IMR-90 (cell line): ENCODE data around the gene ZMIZ1. TPM values are rescaled to one million over a fixed set of nuclear protein-coding genes. Genes with fewer than 3 reads are reported as not detected.

Experiments
- ATAC-seq: fragments of 200-7000 bp; cut with Tn5 transposase; 2 replicates; pipeline ENCODE4 v1.9.1; 2020; ENCODE audit warnings: low read depth, mild to moderate bottlenecking, moderate library complexity
- BruUV-seq: library from RNA; stranded (reverse); fragments of 400-500 nt; replicated peaks from 2 replicates; lab custom pipeline; 2021; lab: Mats Ljungman, UMichigan
- CTCF ChIA-PET: fragments of 300-600 bp; formaldehyde crosslinking; extraction: SDS; loops from one replicate; lab custom pipeline; 2021; ENCODE audit warnings: antibody characterized with exemption; lab: Yijun Ruan, JAX
- POLR2A ChIA-PET: fragments of 300-600 bp; sonication (Branson Sonifier 250); formaldehyde crosslinking; loops from one replicate; lab custom pipeline; 2022; ENCODE audit warnings: antibody characterized with exemption; ENCODE audit not compliant: unreplicated experiment; lab: Charles Lee
- DNase-seq: peaks from one replicate; pipeline ENCODE4 v3.0.0; 2013
- H2AFZ ChIP-seq: replicated peaks from 2 replicates; pipeline ENCODE3; 2013; ENCODE audit warnings: low read length, mild to moderate bottlenecking; ENCODE audit not compliant: poor library complexity
- H2AK5ac ChIP-seq: 2 replicates; pipeline ENCODE4 v1.6.1; 2013; ENCODE audit warnings: low read depth, low read length, inconsistent platforms
- H2AK9ac ChIP-seq: replicated peaks from 2 replicates; pipeline ENCODE3; 2013; ENCODE audit warnings: mild to moderate bottlenecking, low read depth, low read length, moderate library complexity; ENCODE audit not compliant: poor library complexity
- H2BK120ac ChIP-seq: 2 replicates; pipeline ENCODE4 v1.6.1; 2013; ENCODE audit warnings: low read depth, low read length, inconsistent platforms
- H2BK15ac ChIP-seq: 3 replicates; pipeline ENCODE4 v1.6.1; 2013; ENCODE audit warnings: low read depth, low read length, inconsistent platforms
- H2BK20ac ChIP-seq: 2 replicates; pipeline ENCODE4 v1.6.1; 2013; ENCODE audit warnings: low read depth, mild to moderate bottlenecking, inconsistent platforms, low read length, moderate library complexity
- H2BK5ac ChIP-seq: 2 replicates; pipeline ENCODE4 v1.6.1; 2013; ENCODE audit warnings: mild to moderate bottlenecking, low read depth, low read length, inconsistent platforms; ENCODE audit not compliant: poor library complexity, severe bottlenecking
- H3K14ac ChIP-seq: replicated peaks from 2 replicates; pipeline ENCODE4 v1.6.1; 2013; ENCODE audit warnings: low read depth, low read length, inconsistent platforms
- H3K18ac ChIP-seq: 2 replicates; pipeline ENCODE4 v1.6.1; 2013; ENCODE audit warnings: low read depth, low read length, control low read depth
- H3K23ac ChIP-seq: 2 replicates; pipeline ENCODE4 v1.6.1; 2013; ENCODE audit warnings: low read depth, low read length, inconsistent platforms
- H3K27ac ChIP-seq: 2 replicates; pipeline ENCODE4 v1.5.1; 2013; ENCODE audit warnings: mild to moderate bottlenecking, control low read depth, low read length; ENCODE audit not compliant: insufficient read depth
- H3K27me3 ChIP-seq: 2 replicates; pipeline ENCODE4 v1.6.1; 2013; ENCODE audit warnings: low read length; ENCODE audit not compliant: control insufficient read depth, insufficient read depth
- H3K36me3 ChIP-seq: 2 replicates; pipeline ENCODE4 v1.6.1; 2013; ENCODE audit warnings: low read length, mixed read lengths; ENCODE audit not compliant: control insufficient read depth, insufficient read depth
- H3K4ac ChIP-seq: 2 replicates; pipeline ENCODE4 v1.6.1; 2013; ENCODE audit warnings: low read depth, low read length, inconsistent platforms
- H3K4me1 ChIP-seq: 2 replicates; pipeline ENCODE4 v1.6.1; 2013; ENCODE audit warnings: low read length, mixed read lengths; ENCODE audit not compliant: control insufficient read depth, insufficient read depth
- H3K4me2 ChIP-seq: 2 replicates; pipeline ENCODE4 v1.6.1; 2013; ENCODE audit warnings: low read depth, mild to moderate bottlenecking, control low read depth, low read length, moderate library complexity
- H3K4me3 ChIP-seq: 2 replicates; pipeline ENCODE4 v1.5.1; 2013; ENCODE audit warnings: low read depth, mild to moderate bottlenecking, control low read depth, low read length, moderate library complexity; ENCODE audit not compliant: insufficient read depth
- H3K56ac ChIP-seq: 2 replicates; pipeline ENCODE4 v1.6.1; 2013; ENCODE audit warnings: low read length, inconsistent platforms; ENCODE audit not compliant: insufficient read depth; ENCODE audit errors: extremely low read depth
- H3K79me1 ChIP-seq, 2 experiments: 2 replicates each; pipeline ENCODE4 v1.6.1; 2013; ENCODE audit warnings: low read length in 2 of 2, inconsistent platforms in 1 of 2, low read depth in 1 of 2
- H3K9ac ChIP-seq: 2 replicates; pipeline ENCODE4 v1.6.1; 2013; ENCODE audit warnings: low read depth, low read length, control low read depth
- H3K9me1 ChIP-seq: 2 replicates; pipeline ENCODE4 v1.6.1; 2013; ENCODE audit warnings: low read length, inconsistent platforms; ENCODE audit not compliant: insufficient read depth
- H3K9me3 ChIP-seq: 2 replicates; pipeline ENCODE4 v1.6.1; 2013; ENCODE audit warnings: low read length; ENCODE audit not compliant: control insufficient read depth, insufficient read depth
- H4K20me1 ChIP-seq: 2 replicates; pipeline ENCODE4 v1.6.1; 2013; ENCODE audit warnings: low read length, inconsistent platforms; ENCODE audit not compliant: insufficient read depth
- H4K5ac ChIP-seq: 2 replicates; pipeline ENCODE4 v1.6.1; 2013; ENCODE audit warnings: mild to moderate bottlenecking, low read depth, low read length, control low read depth
- H4K8ac ChIP-seq, 2 experiments: 2 replicates each; pipeline ENCODE4 v1.6.1; 2013; ENCODE audit warnings: low read depth in 2 of 2, low read length in 2 of 2, control low read depth in 1 of 2, inconsistent platforms in 1 of 2
- H4K91ac ChIP-seq: 2 replicates; pipeline ENCODE4 v1.6.1; 2013; ENCODE audit warnings: low read depth, low read length, inconsistent platforms; ENCODE audit not compliant: insufficient read depth
- BHLHE40 ChIP-seq: fragments of 150-350 bp; IDR thresholded peaks from 2 replicates; pipeline ENCODE4 v1.6.1; 2016; ENCODE audit warnings: mild to moderate bottlenecking, low read depth, low read length
- NFE2L2 ChIP-seq: fragments of 150-350 bp; IDR thresholded peaks from 2 replicates; pipeline ENCODE4 v1.6.1; 2016; ENCODE audit warnings: low read depth, mild to moderate bottlenecking, low read length
- POLR2A ChIP-seq: IDR thresholded peaks from 2 replicates; pipeline ENCODE4 v1.6.1; 2012; ENCODE audit warnings: mild to moderate bottlenecking, low read depth, low read length
- SMC3 ChIP-seq: fragments of 150-350 bp; IDR thresholded peaks from 2 replicates; pipeline ENCODE4 v1.6.1; 2016; ENCODE audit warnings: low read depth, mild to moderate bottlenecking, antibody characterized with exemption, low read length, moderate library complexity
- USF2 ChIP-seq: fragments of 150-350 bp; IDR thresholded peaks from 2 replicates; pipeline ENCODE4 v1.6.1; 2017; ENCODE audit warnings: mild to moderate bottlenecking, antibody characterized with exemption, low read length, low read depth
- WGBS, 2 experiments: methylation state at CpG; one replicate each; pipeline versions ENCODE4 v1.1.5 to v1.1.7; 2013; ENCODE audit warnings: missing lambda C conversion rate in 2 of 2; ENCODE audit not compliant: insufficient read length in 1 of 2; ENCODE audit errors: extremely low coverage in 2 of 2; 5-methylcytosine and 5-hydroxymethylcytosine counted together
- dilution Hi-C: fragments of 300-500 bp; cut with HindIII; formaldehyde crosslinking; loops from one replicate; pipeline ENCODE4 v1.14.3; 2018; ENCODE audit warnings: low sequenced_read_pairs; ENCODE audit not compliant: unreplicated experiment
- in situ Hi-C: fragments of 300-500 bp; cut with MboI; formaldehyde crosslinking; loops from 3 replicates; pipeline ENCODE4 v1.14.3; 2019; ENCODE audit warnings: low sequenced_read_pairs, inconsistent platforms, mixed read lengths
- intact Hi-C: fragments of 100-400 bp; cut with micrococcal nuclease; formaldehyde crosslinking; loops from 2 replicates; pipeline ENCODE4 v1.10.0; 2022
- polyA plus RNA-seq, 3 experiments: library from polyadenylated mRNA; depleted of rRNA; stranded (reverse); fragments of >200 nt; gene quantifications; 2 replicates each; pipeline ENCODE4 v1.2.3, GENCODE V29; 2012; ENCODE audit warnings: low replicate concordance in 1 of 3
- total RNA-seq: library from RNA; depleted of rRNA; stranded (reverse); fragments of >200 nt; gene quantifications from 2 replicates; pipeline ENCODE4 v1.2.3, GENCODE V29; 2012
- TF ChIP-seq, protein P1 (sequence below): conservative IDR thresholded peaks from 2 replicates; pipeline ENCODE4 v1.5.1; 2012; ENCODE audit warnings: mild to moderate bottlenecking, low read depth, low read length, improper control_type of control experiment

Gene ZMIZ1
- total and polyA plus RNA-seq, 2 of the 4 experiments (the other 2 are of a cell fraction) = 6.6 to 48.7 TPM

- no peak for TF ChIP-seq USF2
These were observed 2.0 kb downstream of the ZMIZ1 start (continued) for GRCh38 chr10:79070606-79071395.

- peak overlapping the region; percentile 1; the same call in 1 of the 2 replicates for H2BK20ac ChIP-seq
- no peaks in the 10 kb centered on the region for H3K27me3 ChIP-seq
- peak overlapping the region; percentile 74 for H2AK9ac ChIP-seq
- ChIA-PET CTCF (interaction anchor here (1.6 kb wide), 1 partner anchor 124 kb away, joined by 4 read pairs; no protein-coding TSS in a partner anchor), POLR2A (interaction anchor here (0.6 to 0.7 kb wide), 2 partner anchors 68 to 1018 kb away, joined by 3 read pairs; no protein-coding TSS in a partner anchor)
- WGBS, 2 experiments = 0% methylated on average over 1 of the region's 18 CpGs; no CpG with 5 or more reads in 1 of the 2 experiments
- no TSS peak for BruUV-seq
- no peaks in the 10 kb centered on the region for H3K9me3 ChIP-seq
- TF ChIP-seq NFE2L2 = no peak
- no peak for TF ChIP-seq BHLHE40
- TF ChIP-seq SMC3 = no peak
- TF ChIP-seq POLR2A = no peak; the same call in 1 of the 2 replicates
- TF ChIP-seq, protein P1, sequence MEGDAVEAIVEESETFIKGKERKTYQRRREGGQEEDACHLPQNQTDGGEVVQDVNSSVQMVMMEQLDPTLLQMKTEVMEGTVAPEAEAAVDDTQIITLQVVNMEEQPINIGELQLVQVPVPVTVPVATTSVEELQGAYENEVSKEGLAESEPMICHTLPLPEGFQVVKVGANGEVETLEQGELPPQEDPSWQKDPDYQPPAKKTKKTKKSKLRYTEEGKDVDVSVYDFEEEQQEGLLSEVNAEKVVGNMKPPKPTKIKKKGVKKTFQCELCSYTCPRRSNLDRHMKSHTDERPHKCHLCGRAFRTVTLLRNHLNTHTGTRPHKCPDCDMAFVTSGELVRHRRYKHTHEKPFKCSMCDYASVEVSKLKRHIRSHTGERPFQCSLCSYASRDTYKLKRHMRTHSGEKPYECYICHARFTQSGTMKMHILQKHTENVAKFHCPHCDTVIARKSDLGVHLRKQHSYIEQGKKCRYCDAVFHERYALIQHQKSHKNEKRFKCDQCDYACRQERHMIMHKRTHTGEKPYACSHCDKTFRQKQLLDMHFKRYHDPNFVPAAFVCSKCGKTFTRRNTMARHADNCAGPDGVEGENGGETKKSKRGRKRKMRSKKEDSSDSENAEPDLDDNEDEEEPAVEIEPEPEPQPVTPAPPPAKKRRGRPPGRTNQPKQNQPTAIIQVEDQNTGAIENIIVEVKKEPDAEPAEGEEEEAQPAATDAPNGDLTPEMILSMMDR = no peak
- no peaks in the 10 kb centered on the region for H3K36me3 ChIP-seq
- H2AFZ ChIP-seq = peak overlapping the region; percentile 38
- H4K5ac ChIP-seq = no peak overlapping the region; the same call in 1 of the 2 replicates
- peak overlapping the region; percentile 99 for H3K4me3 ChIP-seq
- H3K9me1 ChIP-seq = peaks cover 36% of the 10 kb centered on the region
- H3K4me2 ChIP-seq = peak overlapping the region; percentile 73
- in situ Hi-C loops = loop anchor here (5.0 to 10.0 kb wide), 2 partner anchors 66 to 1027 kb away; no protein-coding TSS in a partner anchor
- no peak for ATAC-seq
- peak overlapping the region; percentile 34; the same call in 1 of the 3 replicates for H2BK15ac ChIP-seq
- intact Hi-C loops = loop anchor here (1.0 to 5.0 kb wide), 6 partner anchors 41 to 1025 kb away; no protein-coding TSS in a partner anchor
- H3K4me1 ChIP-seq = peaks cover 41% of the 10 kb centered on the region
- peak overlapping the region; percentile 8 for H3K18ac ChIP-seq
- dilution Hi-C loops = no loop called here
- peak overlapping the region; percentile 98 for H2BK5ac ChIP-seq
- H3K79me1 ChIP-seq = peaks cover 0 to 60% of the 10 kb centered on the region in 2 experiments; a peak in 2 of 4 replicates
- peak overlapping the region; percentile 89 for H2AK5ac ChIP-seq
- DNase-seq = no peak
- H3K27ac ChIP-seq = peak overlapping the region; percentile 99
- H3K23ac ChIP-seq = peak overlapping the region; percentile 97
- H4K20me1 ChIP-seq = peaks cover 65% of the 10 kb centered on the region
- H3K9ac ChIP-seq = peak overlapping the region; percentile 97
- peak overlapping the region; percentile 98 for H3K4ac ChIP-seq
- peak overlapping the region; percentile 60 for H2BK120ac ChIP-seq
- peak overlapping the region; percentile 64 for H4K91ac ChIP-seq
- peak overlapping the region; percentile 89; the same call in 1 of the 2 replicates for H3K56ac ChIP-seq
- H4K8ac ChIP-seq = peak overlapping the region; percentile 56 to 77; a peak in 3 of 4 replicates
- peak overlapping the region; percentile 94 for H3K14ac ChIP-seq
These were observed 2.7 kb downstream of the ZMIZ1 start for GRCh38 chr10:79071396-79071923.
